Measurements from ENCODE around the gene BCL2A1. TPM values are rescaled to one million over a fixed set of nuclear protein-coding genes. Genes with fewer than 3 reads are reported as not detected.
"Not testable (repeated sequence)": the region's sequence is repeated elsewhere in the genome, so short reads cannot be mapped to it uniquely, and the experiment has no call there.

BCL2A1 gene
- total RNA-seq, 1 donor from 2014 or later = 91.1 TPM

- no peak for ATAC-seq
- H3K27me3 ChIP-seq = no peaks in the 10 kb centered on the region
- no peak for DNase-seq
- intact Hi-C loops (cut with DNase I) = no loop called here
- no peaks in the 10 kb centered on the region for H3K36me3 ChIP-seq
- H3K27ac ChIP-seq = no peak overlapping the region
- H3K4me3 ChIP-seq = no peak overlapping the region
- H3K4me1 ChIP-seq = no peaks in the 10 kb centered on the region
- no peaks in the 10 kb centered on the region for H3K9me3 ChIP-seq
- TF ChIP-seq, protein P1, sequence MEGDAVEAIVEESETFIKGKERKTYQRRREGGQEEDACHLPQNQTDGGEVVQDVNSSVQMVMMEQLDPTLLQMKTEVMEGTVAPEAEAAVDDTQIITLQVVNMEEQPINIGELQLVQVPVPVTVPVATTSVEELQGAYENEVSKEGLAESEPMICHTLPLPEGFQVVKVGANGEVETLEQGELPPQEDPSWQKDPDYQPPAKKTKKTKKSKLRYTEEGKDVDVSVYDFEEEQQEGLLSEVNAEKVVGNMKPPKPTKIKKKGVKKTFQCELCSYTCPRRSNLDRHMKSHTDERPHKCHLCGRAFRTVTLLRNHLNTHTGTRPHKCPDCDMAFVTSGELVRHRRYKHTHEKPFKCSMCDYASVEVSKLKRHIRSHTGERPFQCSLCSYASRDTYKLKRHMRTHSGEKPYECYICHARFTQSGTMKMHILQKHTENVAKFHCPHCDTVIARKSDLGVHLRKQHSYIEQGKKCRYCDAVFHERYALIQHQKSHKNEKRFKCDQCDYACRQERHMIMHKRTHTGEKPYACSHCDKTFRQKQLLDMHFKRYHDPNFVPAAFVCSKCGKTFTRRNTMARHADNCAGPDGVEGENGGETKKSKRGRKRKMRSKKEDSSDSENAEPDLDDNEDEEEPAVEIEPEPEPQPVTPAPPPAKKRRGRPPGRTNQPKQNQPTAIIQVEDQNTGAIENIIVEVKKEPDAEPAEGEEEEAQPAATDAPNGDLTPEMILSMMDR (IDR thresholded peaks at IDR 0.05) = no peak
Observed at GRCh38 chr15:79943820-79944219, 27.2 kb downstream of the BCL2A1 start.

DNA sequence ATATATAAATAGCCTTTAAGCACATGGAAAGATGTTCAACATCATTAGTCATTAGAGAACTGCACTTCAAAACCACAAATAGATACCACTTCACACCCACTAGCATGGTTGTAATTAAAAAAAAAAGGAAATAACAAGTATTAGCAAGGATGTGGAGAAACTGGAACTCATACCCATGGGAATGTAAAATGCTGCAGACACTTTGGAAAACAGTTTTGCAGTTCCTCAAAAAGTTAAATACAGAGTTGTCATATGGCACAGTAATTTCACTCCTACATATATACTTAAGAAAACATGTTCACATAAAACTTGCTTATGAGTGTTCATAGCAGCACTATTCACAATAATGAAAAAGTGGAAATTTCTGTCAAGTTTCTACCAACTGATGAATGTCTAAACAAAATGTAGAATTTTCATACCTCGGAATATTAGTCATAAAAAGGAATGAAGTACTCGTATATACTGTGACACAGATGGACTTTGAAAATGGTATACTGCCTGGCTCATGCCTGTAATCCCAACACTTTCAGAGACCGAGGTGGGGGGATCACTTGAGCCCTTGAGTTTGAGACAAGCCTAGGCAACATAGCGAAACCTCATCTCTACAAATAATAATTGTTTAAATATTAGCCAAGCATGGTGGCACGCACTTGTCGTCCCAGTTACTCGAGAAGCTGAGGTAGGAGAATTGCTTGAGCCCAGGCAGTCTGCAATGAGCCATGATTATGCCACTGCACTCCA is 28.1 kb downstream of the BCL2A1 start:
- no peaks in the 10 kb centered on the region for H3K36me3 ChIP-seq
- H3K9me3 ChIP-seq = no peaks in the 10 kb centered on the region
- TF ChIP-seq, protein P1 (IDR thresholded peaks at IDR 0.05) = no peak
- no peak overlapping the region for H3K4me3 ChIP-seq
- no peak overlapping the region for H3K27ac ChIP-seq
- intact Hi-C loops (cut with DNase I) = no loop called here
- no peaks in the 10 kb centered on the region for H3K27me3 ChIP-seq
- H3K4me1 ChIP-seq = no peaks in the 10 kb centered on the region
- peak; percentile 49 for ATAC-seq
- DNase-seq = no peak

DNA sequence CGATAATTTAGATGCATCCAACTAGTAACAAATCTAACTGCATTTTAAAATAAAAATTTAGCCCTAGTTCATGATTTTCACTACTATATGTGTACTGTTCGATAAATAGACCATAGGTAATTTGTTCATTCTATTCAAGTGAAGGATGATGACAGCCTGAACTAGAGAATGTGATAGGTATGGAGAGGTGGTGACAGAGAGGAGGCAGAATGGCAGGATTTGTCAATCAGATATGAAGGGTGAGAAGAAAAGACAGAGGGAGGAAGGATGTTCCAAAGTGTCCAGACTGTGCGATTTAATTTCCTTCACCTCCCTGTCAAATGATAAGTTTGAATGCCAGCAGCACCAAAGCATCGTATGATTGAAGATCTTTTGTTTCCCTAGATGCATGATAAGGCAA is 31.6 kb downstream of the BCL2A1 start:
- DNase-seq (no peak), ATAC-seq (no peak)
- no peaks in the 10 kb centered on the region for H3K36me3 ChIP-seq
- no peak overlapping the region for H3K4me3 ChIP-seq
- intact Hi-C loops (cut with DNase I) = no loop called here
- no peak overlapping the region for H3K27ac ChIP-seq
- no peaks in the 10 kb centered on the region for H3K4me1 ChIP-seq
- TF ChIP-seq, protein P1 (IDR thresholded peaks at IDR 0.05) = no peak
- no peaks in the 10 kb centered on the region for H3K27me3 ChIP-seq
- no peaks in the 10 kb centered on the region for H3K9me3 ChIP-seq

GRCh38 chr15:79938143-79938542 is 32.9 kb downstream of the BCL2A1 start:
- Histone ChIP-seq H3K9me3 (no peaks in the 10 kb centered on the region), H3K27me3 (no peaks in the 10 kb centered on the region), H3K27ac (no peak overlapping the region), H3K36me3 (no peaks in the 10 kb centered on the region), H3K4me3 (no peak overlapping the region), H3K4me1 (no peaks in the 10 kb centered on the region)
- TF ChIP-seq, protein P1 (IDR thresholded peaks at IDR 0.05) = no peak
- ATAC-seq (no peak), DNase-seq (no peak)
- intact Hi-C loops (cut with DNase I) = no loop called here

- intact Hi-C loops (cut with DNase I); ATAC-seq; H3K4me1 ChIP-seq; H3K36me3 ChIP-seq; H3K27ac ChIP-seq; H3K4me3 ChIP-seq; H3K27me3 ChIP-seq; DNase-seq; H3K9me3 ChIP-seq: not testable (repeated sequence)
Observed at GRCh38 chr15:79935556-79936201, 35.3 kb downstream of the BCL2A1 start.

GRCh38 chr15:79933231-79933630 is 37.8 kb downstream of the BCL2A1 start:
- ATAC-seq (no peak), DNase-seq (no peak)
- no peaks in the 10 kb centered on the region for H3K27me3 ChIP-seq
- no peak overlapping the region for H3K27ac ChIP-seq
- TF ChIP-seq, protein P1 (IDR thresholded peaks at IDR 0.05) = no peak
- H3K4me1 ChIP-seq = no peaks in the 10 kb centered on the region
- no peaks in the 10 kb centered on the region for H3K36me3 ChIP-seq
- H3K9me3 ChIP-seq = no peaks in the 10 kb centered on the region
- no peak overlapping the region for H3K4me3 ChIP-seq
- intact Hi-C loops (cut with DNase I) = no loop called here
